Measurements from ENCODE around the gene MAPK10. TPM values are rescaled to one million over a fixed set of nuclear protein-coding genes. Genes with fewer than 3 reads are reported as not detected.

The MAPK10 gene
- polyA plus RNA-seq, 2 of the 4 experiments (the other 2 are of a cell fraction): 1.4 to 3.4 TPM

- Histone ChIP-seq H3K27ac (no peak overlapping the region), H3K4me3 (no peak overlapping the region), H3K4me1 (0 out of 3 replicates have a peak, but pooled peaks cover under 1% of the 10 kb centered on the region), H3K4me2 (no peak overlapping the region), H3K9me3 (no peaks in the 10 kb centered on the region)
- ChIA-PET CTCF (no interaction called here), POLR2A (no interaction called here)
- no peak for TF ChIP-seq MAFK (IDR thresholded peaks at IDR 0.05; ENCODE audit: partially characterized antibody)
- TF ChIP-seq RAD21 (conservative IDR thresholded peaks at IDR 0.05 in 1 of 2, IDR thresholded peaks at IDR 0.05 in 1 of 2): no peak
- TF ChIP-seq USF2 (IDR thresholded peaks at IDR 0.05): no peak
- TF ChIP-seq ZSCAN20 (CRISPR knock-in tag; IDR thresholded peaks at IDR 0.05): no peak
- no peak for TF ChIP-seq TFCP2L1 (CRISPR knock-in tag; IDR thresholded peaks at IDR 0.05)
- TF ChIP-seq SMC3 (IDR thresholded peaks at IDR 0.05): no peak
- no peak for TF ChIP-seq FOSB (CRISPR knock-in tag; IDR thresholded peaks at IDR 0.05)
- no peak for TF ChIP-seq POLR2A (IDR thresholded peaks at IDR 0.05; ENCODE audit: low read length)
- TF ChIP-seq, protein P1, sequence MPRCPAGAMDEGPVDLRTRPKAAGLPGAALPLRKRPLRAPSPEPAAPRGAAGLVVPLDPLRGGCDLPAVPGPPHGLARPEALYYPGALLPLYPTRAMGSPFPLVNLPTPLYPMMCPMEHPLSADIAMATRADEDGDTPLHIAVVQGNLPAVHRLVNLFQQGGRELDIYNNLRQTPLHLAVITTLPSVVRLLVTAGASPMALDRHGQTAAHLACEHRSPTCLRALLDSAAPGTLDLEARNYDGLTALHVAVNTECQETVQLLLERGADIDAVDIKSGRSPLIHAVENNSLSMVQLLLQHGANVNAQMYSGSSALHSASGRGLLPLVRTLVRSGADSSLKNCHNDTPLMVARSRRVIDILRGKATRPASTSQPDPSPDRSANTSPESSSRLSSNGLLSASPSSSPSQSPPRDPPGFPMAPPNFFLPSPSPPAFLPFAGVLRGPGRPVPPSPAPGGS (IDR thresholded peaks at IDR 0.05): no peak
- no peak for TF ChIP-seq HEYL (CRISPR knock-in tag; IDR thresholded peaks at IDR 0.05)
- DNase-seq (ENCODE audit: low read depth in 1 of 2, low spot score in 1 of 2): no peak
- FAIRE-seq: no peak
- no peak for ATAC-seq
Observed at GRCh38 chr4:86006057-86006456, 353.8 kb downstream of the MAPK10 start.

DNA sequence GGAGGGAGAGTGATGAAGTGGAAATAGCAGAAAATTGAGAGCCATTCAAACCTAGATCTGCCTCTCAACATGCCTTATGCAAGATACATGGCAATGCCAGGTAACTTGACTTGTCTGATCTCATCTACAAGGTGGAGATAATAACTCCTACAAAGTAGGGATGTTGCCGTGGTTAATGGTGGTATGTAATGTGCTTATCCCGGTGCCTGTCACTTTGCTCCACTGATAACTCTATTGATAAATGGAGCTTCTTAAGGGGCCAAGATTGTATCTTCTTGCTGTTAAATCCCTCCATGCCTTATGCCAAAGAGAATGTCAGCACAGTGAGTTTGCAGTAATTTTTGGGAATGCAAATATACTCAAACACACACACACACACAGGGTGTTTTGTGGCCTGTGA lies 355.8 kb downstream of the MAPK10 start:
- CTCF ChIA-PET: no interaction called here
- Histone ChIP-seq H3K27ac (no peak overlapping the region), H3K4me2 (no peak overlapping the region), H3K9me3 (no peaks in the 10 kb centered on the region), H3K4me1 (no peaks in the 10 kb centered on the region), H3K4me3 (no peak overlapping the region)
- FAIRE-seq (no peak), ATAC-seq (no peak), DNase-seq (ENCODE audit: low read depth in 1 of 2, low spot score in 1 of 2) (no peak)
- 87% methylated on average over 2 of the region's 2 CpGs for WGBS (ENCODE audit: missing lambda C conversion rate)
- POLR2A ChIA-PET: no interaction called here
- TF ChIP-seq CTCF (IDR thresholded peaks at IDR 0.05) (no peak), HOXA7 (CRISPR knock-in tag; IDR thresholded peaks at IDR 0.05) (no peak)
- TF ChIP-seq, protein P2, sequence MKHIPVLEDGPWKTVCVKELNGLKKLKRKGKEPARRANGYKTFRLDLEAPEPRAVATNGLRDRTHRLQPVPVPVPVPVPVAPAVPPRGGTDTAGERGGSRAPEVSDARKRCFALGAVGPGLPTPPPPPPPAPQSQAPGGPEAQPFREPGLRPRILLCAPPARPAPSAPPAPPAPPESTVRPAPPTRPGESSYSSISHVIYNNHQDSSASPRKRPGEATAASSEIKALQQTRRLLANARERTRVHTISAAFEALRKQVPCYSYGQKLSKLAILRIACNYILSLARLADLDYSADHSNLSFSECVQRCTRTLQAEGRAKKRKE (CRISPR knock-in tag; IDR thresholded peaks at IDR 0.05; ENCODE audit: low read depth): no peak

- CTCF ChIA-PET: no interaction called here
- TF ChIP-seq HOXB5 (CRISPR knock-in tag; IDR thresholded peaks at IDR 0.05) (no peak), FOSB (CRISPR knock-in tag; IDR thresholded peaks at IDR 0.05) (no peak), SMC3 (IDR thresholded peaks at IDR 0.05) (no peak), EP300 (IDR thresholded peaks at IDR 0.05) (no peak), EHF (CRISPR knock-in tag; IDR thresholded peaks at IDR 0.05) (no peak), RCOR1 (IDR thresholded peaks at IDR 0.05; ENCODE audit: low read depth, low read length) (no peak), HEYL (CRISPR knock-in tag; IDR thresholded peaks at IDR 0.05) (no peak), ZNF302 (CRISPR knock-in tag; IDR thresholded peaks at IDR 0.05) (no peak), RAD21 (conservative IDR thresholded peaks at IDR 0.05 in 1 of 2, IDR thresholded peaks at IDR 0.05 in 1 of 2) (no peak), HES2 (IDR thresholded peaks at IDR 0.05) (no peak), CTCF (IDR thresholded peaks at IDR 0.05) (no peak), HOXA7 (CRISPR knock-in tag; IDR thresholded peaks at IDR 0.05) (no peak), MAX (IDR thresholded peaks at IDR 0.05) (no peak), NFE2L2 (conservative IDR thresholded peaks at IDR 0.05; ENCODE audit: low read length) (no peak), NR3C1 (IDR thresholded peaks at IDR 0.05) (no peak)
- TF ChIP-seq, protein P3, sequence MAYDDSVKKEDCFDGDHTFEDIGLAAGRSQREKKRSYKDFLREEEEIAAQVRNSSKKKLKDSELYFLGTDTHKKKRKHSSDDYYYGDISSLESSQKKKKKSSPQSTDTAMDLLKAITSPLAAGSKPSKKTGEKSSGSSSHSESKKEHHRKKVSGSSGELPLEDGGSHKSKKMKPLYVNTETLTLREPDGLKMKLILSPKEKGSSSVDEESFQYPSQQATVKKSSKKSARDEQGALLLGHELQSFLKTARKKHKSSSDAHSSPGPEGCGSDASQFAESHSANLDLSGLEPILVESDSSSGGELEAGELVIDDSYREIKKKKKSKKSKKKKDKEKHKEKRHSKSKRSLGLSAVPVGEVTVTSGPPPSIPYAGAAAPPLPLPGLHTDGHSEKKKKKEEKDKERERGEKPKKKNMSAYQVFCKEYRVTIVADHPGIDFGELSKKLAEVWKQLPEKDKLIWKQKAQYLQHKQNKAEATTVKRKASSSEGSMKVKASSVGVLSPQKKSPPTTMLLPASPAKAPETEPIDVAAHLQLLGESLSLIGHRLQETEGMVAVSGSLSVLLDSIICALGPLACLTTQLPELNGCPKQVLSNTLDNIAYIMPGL (CRISPR knock-in tag; IDR thresholded peaks at IDR 0.05; ENCODE audit: borderline replicate concordance): no peak
- TF ChIP-seq, protein P1 (IDR thresholded peaks at IDR 0.05): no peak
Observed at GRCh38 chr4:86001591-86001990, 358.3 kb downstream of the MAPK10 start.

More at GRCh38 chr4:86001591-86001990, 358.3 kb downstream of the MAPK10 start:
- POLR2A ChIA-PET: no interaction called here
- no peak for DNase-seq (ENCODE audit: low read depth in 1 of 2, low spot score in 1 of 2)
- no peak overlapping the region for H3K4me2 ChIP-seq
- H3K4me3 ChIP-seq: no peak overlapping the region
- FAIRE-seq: no peak
- WGBS (ENCODE audit: missing lambda C conversion rate): 67% methylated on average over 2 of the region's 2 CpGs
- ATAC-seq: no peak
- no peaks in the 10 kb centered on the region for H3K4me1 ChIP-seq
- H3K9me3 ChIP-seq: no peaks in the 10 kb centered on the region
- no peak overlapping the region for H3K27ac ChIP-seq
